Tibial nerve (tissue), 4 donors: Measurements from ENCODE around the gene TMEM121.
"Not testable (repeated sequence)": the region's sequence is repeated elsewhere in the genome, so short reads cannot be mapped to it uniquely, and the experiment has no call there.

Experiments used
- CTCF ChIP-seq, 5 experiments: fragments of 200-600 bp in 3 of 5; fragments of 450-650 bp in 2 of 5; sonication (generic) in 3 of 5; IDR thresholded peaks; one replicate each; pipeline ENCODE4 v1.5.1; 2016 to 2019; ENCODE audit warnings: antibody characterized with exemption in 5 of 5, mild to moderate bottlenecking in 3 of 5, moderate library complexity in 2 of 5
- EP300 ChIP-seq, 2 donors: sonication (generic); formaldehyde crosslinking; IDR thresholded peaks; one replicate each; pipeline ENCODE4 v1.6.1; 2017; ENCODE audit warnings: antibody characterized with exemption in 2 of 2, mild to moderate bottlenecking in 1 of 2
- POLR2A ChIP-seq, 2 donors: fragments of 450-650 bp; IDR thresholded peaks; one replicate each; pipeline ENCODE4 v1.6.1; 2017; ENCODE audit warnings: antibody characterized with exemption in 2 of 2, mild to moderate bottlenecking in 2 of 2, moderate library complexity in 2 of 2

- not testable (repeated sequence) for TF ChIP-seq EP300, CTCF, POLR2A (IDR thresholded peaks at IDR 0.05)
These were observed 33.8 kb downstream of the TMEM121 start for GRCh38 chr14:105560048-105560669.
